AG10803 (cell line): ENCODE results near the gene ABCC6.
A peak's percentile ranks its signal among the peaks of the same experiment; 100 is the strongest.

Experiments used
- DNase-seq: peaks from one replicate; pipeline ENCODE4 v3.0.0; 2010; ENCODE audit warnings: low read depth
- H3K4me3 ChIP-seq: 2 replicates; pipeline ENCODE4 v1.5.1; 2011; ENCODE audit warnings: mild to moderate bottlenecking, low read length, control low read depth
- TF ChIP-seq, protein P1 (sequence below): conservative IDR thresholded peaks from 2 replicates; pipeline ENCODE4 v1.5.1; 2011; ENCODE audit warnings: mild to moderate bottlenecking, low read length, control low read depth, inconsistent platforms

ABCC6 gene

DNA sequence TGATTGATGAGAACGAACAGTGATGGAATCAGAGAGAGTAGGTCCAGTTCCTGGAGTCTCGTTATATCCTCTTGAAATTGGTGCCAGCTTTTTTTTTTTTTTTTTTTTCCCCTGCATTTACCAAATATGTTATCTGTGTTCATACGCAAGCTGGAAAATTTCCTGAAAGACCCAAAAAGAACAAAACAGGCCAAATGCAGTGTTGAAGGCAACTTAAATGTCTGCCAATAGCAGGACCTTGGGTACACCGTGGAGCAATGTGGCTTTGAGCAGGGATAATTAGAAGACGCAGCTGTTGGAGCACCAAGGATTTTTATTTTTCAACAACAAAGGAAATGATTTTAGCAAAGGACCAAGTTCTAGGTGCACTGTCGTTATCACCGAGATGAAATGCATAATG lies 105.0 kb downstream of the ABCC6 start:
- H3K4me3 ChIP-seq: no peak overlapping the region
- TF ChIP-seq, protein P1, sequence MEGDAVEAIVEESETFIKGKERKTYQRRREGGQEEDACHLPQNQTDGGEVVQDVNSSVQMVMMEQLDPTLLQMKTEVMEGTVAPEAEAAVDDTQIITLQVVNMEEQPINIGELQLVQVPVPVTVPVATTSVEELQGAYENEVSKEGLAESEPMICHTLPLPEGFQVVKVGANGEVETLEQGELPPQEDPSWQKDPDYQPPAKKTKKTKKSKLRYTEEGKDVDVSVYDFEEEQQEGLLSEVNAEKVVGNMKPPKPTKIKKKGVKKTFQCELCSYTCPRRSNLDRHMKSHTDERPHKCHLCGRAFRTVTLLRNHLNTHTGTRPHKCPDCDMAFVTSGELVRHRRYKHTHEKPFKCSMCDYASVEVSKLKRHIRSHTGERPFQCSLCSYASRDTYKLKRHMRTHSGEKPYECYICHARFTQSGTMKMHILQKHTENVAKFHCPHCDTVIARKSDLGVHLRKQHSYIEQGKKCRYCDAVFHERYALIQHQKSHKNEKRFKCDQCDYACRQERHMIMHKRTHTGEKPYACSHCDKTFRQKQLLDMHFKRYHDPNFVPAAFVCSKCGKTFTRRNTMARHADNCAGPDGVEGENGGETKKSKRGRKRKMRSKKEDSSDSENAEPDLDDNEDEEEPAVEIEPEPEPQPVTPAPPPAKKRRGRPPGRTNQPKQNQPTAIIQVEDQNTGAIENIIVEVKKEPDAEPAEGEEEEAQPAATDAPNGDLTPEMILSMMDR: no peak
- DNase-seq: no peak

DNA sequence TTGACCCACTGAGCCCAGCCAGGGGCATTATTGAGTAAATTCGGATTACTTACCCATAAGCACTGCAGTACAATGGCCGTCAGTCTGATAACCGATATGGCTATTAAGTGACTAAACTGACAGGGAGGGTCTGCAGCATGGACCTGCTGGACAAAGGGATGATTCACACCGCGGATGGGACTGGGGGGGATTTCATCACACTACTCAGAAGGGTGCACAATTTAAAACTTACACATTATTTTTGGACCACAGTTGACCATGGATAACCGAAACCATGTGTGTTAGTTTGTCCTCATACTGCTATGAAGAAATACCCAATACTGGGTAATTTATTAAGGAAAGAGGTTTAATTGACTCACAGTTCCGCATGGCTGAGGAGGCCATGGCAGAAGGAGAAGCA lies 106.5 kb downstream of the ABCC6 start:
- TF ChIP-seq, protein P1: no peak
- peak; percentile 37 for DNase-seq
- no peak overlapping the region for H3K4me3 ChIP-seq

DNA sequence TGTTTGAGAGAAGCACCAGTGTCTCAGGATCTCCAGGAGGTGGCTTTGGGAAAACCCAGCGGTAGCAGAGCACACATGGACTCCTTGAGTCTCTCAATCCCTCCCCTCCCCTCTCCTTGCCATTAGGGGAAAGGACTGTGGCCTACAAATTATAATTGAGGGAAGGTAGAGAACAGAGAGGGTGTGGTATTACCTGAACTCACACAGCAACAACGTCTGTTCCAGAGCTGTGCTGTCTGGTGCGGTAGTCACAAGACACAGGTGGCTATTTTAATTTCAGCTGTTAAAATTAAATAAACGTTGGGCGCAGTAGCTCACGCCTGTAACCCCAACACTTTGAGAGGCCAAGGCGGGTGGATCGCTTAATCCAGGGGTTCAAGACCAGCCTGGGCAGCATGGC lies 110.2 kb downstream of the ABCC6 start:
- no peak for DNase-seq
- no peak overlapping the region for H3K4me3 ChIP-seq
- TF ChIP-seq, protein P1: no peak

DNA sequence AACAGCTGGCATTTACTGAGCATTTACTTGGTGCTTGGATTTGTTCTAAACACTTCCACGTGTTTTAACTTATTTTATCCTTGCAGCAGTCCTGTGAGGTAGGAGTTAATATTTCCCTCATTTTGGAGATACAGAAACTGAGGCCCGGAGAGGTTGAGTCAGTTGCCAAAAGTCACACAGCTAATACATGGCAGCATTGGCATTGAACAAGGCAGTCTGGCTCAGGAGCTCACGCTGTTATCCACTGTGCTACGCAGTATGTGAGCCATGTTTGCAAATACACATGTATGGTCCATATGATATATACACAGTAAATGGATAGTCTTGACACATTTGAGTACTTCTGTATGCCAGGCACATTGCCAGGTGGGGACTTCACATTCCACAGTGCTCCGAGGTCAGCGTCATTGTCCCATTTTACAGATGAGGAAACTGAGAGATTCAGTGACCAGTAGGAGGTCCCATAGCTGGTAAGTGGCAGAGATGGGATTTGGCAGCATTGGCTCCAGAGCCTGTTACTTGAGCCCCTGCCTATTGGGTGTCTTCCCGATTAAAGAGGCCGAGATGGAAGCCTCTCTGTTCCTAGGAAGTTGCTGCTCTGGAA lies 110.7 kb downstream of the ABCC6 start:
- TF ChIP-seq, protein P1: no peak

DNA sequence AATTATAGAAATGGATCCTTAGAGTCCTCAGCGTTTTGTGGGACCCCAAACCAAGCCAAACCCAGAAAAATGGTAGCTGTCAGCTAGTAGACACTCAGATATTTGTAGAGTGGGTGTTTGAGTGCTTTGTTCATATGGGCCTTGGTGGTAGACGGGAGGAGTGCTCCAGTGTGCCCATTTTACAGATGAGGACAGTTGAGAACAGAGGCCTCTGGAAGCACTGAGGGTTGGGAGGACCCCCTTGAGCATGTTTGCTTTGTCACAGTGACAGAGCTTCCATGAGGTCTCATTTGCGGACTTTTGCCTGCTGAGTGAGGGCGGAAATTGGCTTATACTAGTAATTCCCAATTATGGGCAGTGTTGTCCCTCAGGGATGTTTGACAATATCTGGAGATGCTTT lies 111.7 kb downstream of the ABCC6 start:
- H3K4me3 ChIP-seq: no peak overlapping the region
- no peak for DNase-seq
- TF ChIP-seq, protein P1: no peak

More for the DNA sequence above, 110.7 kb downstream of the ABCC6 start:
- no peak for DNase-seq
- H3K4me3 ChIP-seq: no peak overlapping the region

DNA sequence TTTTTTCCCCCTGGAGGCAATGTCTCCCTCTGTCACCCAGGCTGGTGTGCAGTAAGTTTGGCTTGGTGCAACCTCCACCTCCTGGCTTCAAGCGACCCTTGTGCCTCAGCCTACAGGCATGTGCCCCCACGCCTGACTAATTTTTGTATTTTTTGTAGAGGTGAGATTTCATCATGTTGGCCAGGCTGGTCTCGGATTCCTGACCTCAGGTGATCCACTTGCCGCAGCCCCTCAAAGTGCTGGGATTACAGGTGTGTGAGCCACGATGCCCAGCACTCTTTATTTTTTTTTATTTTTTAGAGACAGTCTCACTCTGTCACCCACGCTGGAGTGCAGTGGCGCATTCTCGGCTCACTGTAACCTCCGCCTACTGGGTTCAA lies 113.2 kb downstream of the ABCC6 start:
- TF ChIP-seq, protein P1: no peak
- DNase-seq: no peak
- H3K4me3 ChIP-seq: no peak overlapping the region

DNA sequence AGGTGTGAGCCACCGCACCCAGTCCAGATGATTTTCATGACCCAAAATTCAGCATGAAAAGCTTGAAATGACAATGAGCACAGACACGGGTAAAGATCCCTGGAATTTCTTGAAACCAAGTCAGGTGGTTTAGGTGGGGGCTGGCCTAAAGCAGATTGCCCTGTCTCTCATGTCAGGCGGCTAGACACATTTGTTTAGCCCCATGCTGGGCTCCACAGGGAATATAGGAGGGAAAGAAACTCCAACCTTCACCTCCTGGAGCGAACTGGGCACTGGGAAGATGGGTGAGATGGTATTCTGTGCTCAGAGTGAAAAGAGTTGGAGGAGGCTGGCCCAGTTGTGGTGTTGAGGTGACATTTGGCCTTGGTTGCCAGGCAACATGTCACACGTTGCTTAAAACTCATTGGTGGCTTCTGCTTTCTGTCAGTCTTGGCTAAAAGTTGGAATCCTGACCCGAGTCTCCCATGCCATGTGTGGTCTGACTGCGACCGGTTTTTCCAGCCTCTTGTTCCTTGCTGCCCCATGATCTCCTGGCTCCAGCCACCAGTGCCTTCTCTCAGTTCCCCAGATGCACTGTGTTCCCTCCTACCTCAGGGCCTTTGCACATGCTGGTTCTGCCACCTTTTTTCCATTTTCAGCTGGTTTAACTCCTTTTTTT lies 113.7 kb downstream of the ABCC6 start:
- H3K4me3 ChIP-seq: no peak overlapping the region
- TF ChIP-seq, protein P1: no peak
- no peak for DNase-seq
